ENCODE results near the gene WIPI1. TPM values are rescaled to one million over a fixed set of nuclear protein-coding genes. Genes with fewer than 3 reads are reported as not detected.
"Not testable (repeated sequence)": the region's sequence is repeated elsewhere in the genome, so short reads cannot be mapped to it uniquely, and the experiment has no call there.

The WIPI1 gene
- total RNA-seq, 3 donors from 2014 or later (not counting 1 experiment from before 2014, with no cell fraction given): 29.0 to 41.4 (median 32.0) TPM

GRCh38 chr17:68495081-68495480 is 37.8 kb upstream of the WIPI1 start:
- peaks cover 26 to 33% of the 10 kb centered on the region in 2 donors for H3K4me1 Mint-ChIP-seq
- no peak overlapping the region for H3K27ac ChIP-seq (ENCODE audit: low read length)
- no peak for DNase-seq
- intact Hi-C loops (cut with micrococcal nuclease): no loop called here
- no peaks in the 10 kb centered on the region for H3K9me3 Mint-ChIP-seq
- TF ChIP-seq CTCF (IDR thresholded peaks at IDR 0.05): no peak
- no peaks in the 10 kb centered on the region for H3K36me3 Mint-ChIP-seq
- no peaks in the 10 kb centered on the region for H3K36me3 ChIP-seq (ENCODE audit: control insufficient read depth, insufficient read depth, low read length)
- no peak overlapping the region for H3K27ac Mint-ChIP-seq
- no peak overlapping the region for H3K4me3 ChIP-seq (ENCODE audit: low read length)
- 89% methylated on average over 4 of the region's 4 CpGs for WGBS (ENCODE audit: insufficient coverage)
- H3K9me3 ChIP-seq (ENCODE audit: control insufficient read depth, insufficient read depth, low read length): no peaks in the 10 kb centered on the region
- no peaks in the 10 kb centered on the region for H3K27me3 ChIP-seq (ENCODE audit: control insufficient read depth, insufficient read depth, low read length)
- peaks cover 0 to 11% of the 10 kb centered on the region in 2 donors for H3K27me3 Mint-ChIP-seq (ENCODE audit: low read depth in 2 of 2)
- peaks cover 14% of the 10 kb centered on the region for H3K4me1 ChIP-seq (ENCODE audit: control insufficient read depth, insufficient read depth, low read length)
- H3K4me3 Mint-ChIP-seq: no peak overlapping the region
- no peak for ATAC-seq

- H3K27me3 ChIP-seq (ENCODE audit: control insufficient read depth, insufficient read depth, low read length); H3K36me3 ChIP-seq (ENCODE audit: control insufficient read depth, insufficient read depth, low read length); H3K27ac Mint-ChIP-seq; H3K27ac ChIP-seq (ENCODE audit: low read length); ATAC-seq; H3K4me3 ChIP-seq (ENCODE audit: low read length); intact Hi-C loops (cut with micrococcal nuclease); DNase-seq; H3K9me3 Mint-ChIP-seq; H3K9me3 ChIP-seq (ENCODE audit: control insufficient read depth, insufficient read depth, low read length); H3K4me3 Mint-ChIP-seq; H3K27me3 Mint-ChIP-seq (ENCODE audit: low read depth in 2 of 2); H3K36me3 Mint-ChIP-seq: not testable (repeated sequence)
- H3K4me1 ChIP-seq (ENCODE audit: control insufficient read depth, insufficient read depth, low read length): peaks cover 15% of the 10 kb centered on the region
- WGBS (ENCODE audit: insufficient coverage): 91% methylated on average over 8 of the region's 8 CpGs
- peaks cover 20 to 26% of the 10 kb centered on the region in 2 donors for H3K4me1 Mint-ChIP-seq
Measured at GRCh38 chr17:68492394-68493054, 35.2 kb upstream of the WIPI1 start.

- Mint-ChIP-seq H3K27ac (no peak overlapping the region), H3K36me3 (no peaks in the 10 kb centered on the region), H3K4me3 (no peak overlapping the region), H3K9me3 (no peaks in the 10 kb centered on the region), H3K27me3 (ENCODE audit: low read depth in 2 of 2) (peaks cover under 1 to 8% of the 10 kb centered on the region in 2 donors), H3K4me1 (peaks cover 20 to 27% of the 10 kb centered on the region in 2 donors)
- intact Hi-C loops (cut with micrococcal nuclease): no loop called here
- Histone ChIP-seq H3K27me3 (ENCODE audit: control insufficient read depth, insufficient read depth, low read length) (no peaks in the 10 kb centered on the region), H3K27ac (ENCODE audit: low read length) (no peak overlapping the region), H3K4me3 (ENCODE audit: low read length) (no peak overlapping the region), H3K4me1 (ENCODE audit: control insufficient read depth, insufficient read depth, low read length) (peaks cover 18% of the 10 kb centered on the region), H3K9me3 (ENCODE audit: control insufficient read depth, insufficient read depth, low read length) (no peaks in the 10 kb centered on the region), H3K36me3 (ENCODE audit: control insufficient read depth, insufficient read depth, low read length) (no peaks in the 10 kb centered on the region)
- DNase-seq: no peak
- no peak for TF ChIP-seq CTCF (IDR thresholded peaks at IDR 0.05)
- 68% methylated on average over 12 of the region's 12 CpGs for WGBS (ENCODE audit: insufficient coverage)
- ATAC-seq: no peak
Measured at GRCh38 chr17:68491381-68492231, 34.3 kb upstream of the WIPI1 start.

GRCh38 chr17:68489919-68490318 is 32.6 kb upstream of the WIPI1 start:
- no peaks in the 10 kb centered on the region for H3K36me3 ChIP-seq (ENCODE audit: control insufficient read depth, insufficient read depth, low read length)

More at GRCh38 chr17:68489919-68490318, 32.6 kb upstream of the WIPI1 start:
- Histone ChIP-seq H3K4me1 (ENCODE audit: control insufficient read depth, insufficient read depth, low read length) (peaks cover 18% of the 10 kb centered on the region), H3K27ac (ENCODE audit: low read length) (no peak overlapping the region), H3K27me3 (ENCODE audit: control insufficient read depth, insufficient read depth, low read length) (no peaks in the 10 kb centered on the region), H3K9me3 (ENCODE audit: control insufficient read depth, insufficient read depth, low read length) (no peaks in the 10 kb centered on the region), H3K4me3 (ENCODE audit: low read length) (no peak overlapping the region)
- H3K4me3 Mint-ChIP-seq: no peak overlapping the region
- H3K27me3 Mint-ChIP-seq (ENCODE audit: low read depth in 2 of 2): peaks cover 3 to 12% of the 10 kb centered on the region in 2 donors
- H3K27ac Mint-ChIP-seq: no peak overlapping the region
- no peak for ATAC-seq
- H3K36me3 Mint-ChIP-seq: no peaks in the 10 kb centered on the region
- TF ChIP-seq CTCF (IDR thresholded peaks at IDR 0.05): no peak
- WGBS (ENCODE audit: insufficient coverage): 73% methylated on average over 4 of the region's 4 CpGs
- intact Hi-C loops (cut with micrococcal nuclease): no loop called here
- H3K9me3 Mint-ChIP-seq: no peaks in the 10 kb centered on the region
- DNase-seq: no peak
- H3K4me1 Mint-ChIP-seq: peaks cover 20 to 21% of the 10 kb centered on the region in 2 donors
